SK-N-SH treated with all-trans-retinoic acid at 6 μM for 48 hours (cell line): Measurements from ENCODE around the gene CETP.

Experiments used
- PPARA ChIP-seq: fragments of 250-450 bp; sonication (Bioruptor Pico); IDR thresholded peaks from 2 replicates; pipeline ENCODE4 v1.5.0; 2020; ENCODE audit warnings: mild to moderate bottlenecking, borderline replicate concordance
- TOX ChIP-seq: fragments of 250-450 bp; sonication (Bioruptor Pico); IDR thresholded peaks from 2 replicates; pipeline ENCODE4 v1.8.0; 2021; ENCODE audit warnings: mild to moderate bottlenecking, moderate library complexity, borderline replicate concordance
- ZFP3 ChIP-seq: fragments of 250-450 bp; sonication (Bioruptor Pico); IDR thresholded peaks from 2 replicates; pipeline ENCODE4 v1.5.0; 2020; ENCODE audit warnings: mild to moderate bottlenecking, moderate library complexity
- TF ChIP-seq, protein P1 (sequence below): fragments of 250-450 bp; sonication (Bioruptor Pico); IDR thresholded peaks from 2 replicates; pipeline ENCODE4 v1.8.0; 2020; ENCODE audit warnings: mild to moderate bottlenecking, moderate library complexity, borderline replicate concordance
- TF ChIP-seq, protein P2 (sequence below): fragments of 250-450 bp; sonication (Bioruptor Pico); IDR thresholded peaks from 2 replicates; pipeline ENCODE4 v1.5.1; 2021; ENCODE audit warnings: mild to moderate bottlenecking, moderate library complexity

DNA sequence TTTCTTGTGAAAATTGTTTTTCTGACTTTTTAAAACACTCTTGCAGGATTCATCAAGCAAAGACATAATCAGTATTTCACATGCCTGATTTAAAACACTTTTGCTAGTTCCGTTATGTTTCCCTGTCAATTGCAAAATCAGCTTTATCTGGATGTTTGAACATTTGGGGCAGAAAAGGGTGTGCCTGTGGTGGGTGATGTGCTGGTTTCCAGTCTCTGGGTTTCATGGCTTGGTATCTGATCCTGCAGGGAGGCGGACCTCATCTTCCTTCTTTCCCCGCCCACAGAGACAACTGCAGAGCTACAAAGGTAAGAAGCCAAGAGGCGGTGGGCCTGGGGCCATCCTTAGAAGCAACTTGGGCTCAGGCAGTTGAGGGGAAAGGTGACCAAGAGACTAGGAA lies 69.4 kb downstream of the CETP start:
- TF ChIP-seq PPARA (CRISPR knock-in tag) (no peak), TOX (CRISPR knock-in tag) (no peak), ZFP3 (CRISPR knock-in tag) (no peak)
- TF ChIP-seq, protein P1, sequence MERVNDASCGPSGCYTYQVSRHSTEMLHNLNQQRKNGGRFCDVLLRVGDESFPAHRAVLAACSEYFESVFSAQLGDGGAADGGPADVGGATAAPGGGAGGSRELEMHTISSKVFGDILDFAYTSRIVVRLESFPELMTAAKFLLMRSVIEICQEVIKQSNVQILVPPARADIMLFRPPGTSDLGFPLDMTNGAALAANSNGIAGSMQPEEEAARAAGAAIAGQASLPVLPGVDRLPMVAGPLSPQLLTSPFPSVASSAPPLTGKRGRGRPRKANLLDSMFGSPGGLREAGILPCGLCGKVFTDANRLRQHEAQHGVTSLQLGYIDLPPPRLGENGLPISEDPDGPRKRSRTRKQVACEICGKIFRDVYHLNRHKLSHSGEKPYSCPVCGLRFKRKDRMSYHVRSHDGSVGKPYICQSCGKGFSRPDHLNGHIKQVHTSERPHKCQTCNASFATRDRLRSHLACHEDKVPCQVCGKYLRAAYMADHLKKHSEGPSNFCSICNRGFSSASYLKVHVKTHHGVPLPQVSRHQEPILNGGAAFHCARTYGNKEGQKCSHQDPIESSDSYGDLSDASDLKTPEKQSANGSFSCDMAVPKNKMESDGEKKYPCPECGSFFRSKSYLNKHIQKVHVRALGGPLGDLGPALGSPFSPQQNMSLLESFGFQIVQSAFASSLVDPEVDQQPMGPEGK (CRISPR knock-in tag): no peak
- TF ChIP-seq, protein P2, sequence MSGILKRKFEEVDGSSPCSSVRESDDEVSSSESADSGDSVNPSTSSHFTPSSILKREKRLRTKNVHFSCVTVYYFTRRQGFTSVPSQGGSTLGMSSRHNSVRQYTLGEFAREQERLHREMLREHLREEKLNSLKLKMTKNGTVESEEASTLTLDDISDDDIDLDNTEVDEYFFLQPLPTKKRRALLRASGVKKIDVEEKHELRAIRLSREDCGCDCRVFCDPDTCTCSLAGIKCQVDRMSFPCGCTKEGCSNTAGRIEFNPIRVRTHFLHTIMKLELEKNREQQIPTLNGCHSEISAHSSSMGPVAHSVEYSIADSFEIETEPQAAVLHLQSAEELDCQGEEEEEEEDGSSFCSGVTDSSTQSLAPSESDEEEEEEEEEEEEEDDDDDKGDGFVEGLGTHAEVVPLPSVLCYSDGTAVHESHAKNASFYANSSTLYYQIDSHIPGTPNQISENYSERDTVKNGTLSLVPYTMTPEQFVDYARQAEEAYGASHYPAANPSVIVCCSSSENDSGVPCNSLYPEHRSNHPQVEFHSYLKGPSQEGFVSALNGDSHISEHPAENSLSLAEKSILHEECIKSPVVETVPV (CRISPR knock-in tag): no peak
